Activated effector memory CD4-positive, alpha-beta T cell treated with Interleukin-2 at 50 U/mL for 16 hours (primary cell): Measurements from ENCODE around the gene STK32C.

Experiments used
- DNase-seq: peaks from one replicate; pipeline ENCODE4 v3.0.0-alpha.2; 2020

The STK32C gene

GRCh38 chr10:132178046-132178445 lies 129.7 kb downstream of the STK32C start:
- DNase-seq, result no peak

- DNase-seq, result no peak
Observed at GRCh38 chr10:132176623-132177500, 130.9 kb downstream of the STK32C start.

GRCh38 chr10:132175907-132176581 lies 131.7 kb downstream of the STK32C start:
- no peak for DNase-seq

- DNase-seq, result no peak
Observed at GRCh38 chr10:132175408-132175807, 132.3 kb downstream of the STK32C start.

GRCh38 chr10:132174237-132174636 lies 133.5 kb downstream of the STK32C start:
- DNase-seq, result no peak

- no peak for DNase-seq
Observed at GRCh38 chr10:132173185-132173584, 134.6 kb downstream of the STK32C start.

- no peak for DNase-seq
Observed at GRCh38 chr10:132172091-132173066, 135.4 kb downstream of the STK32C start.

- no peak for DNase-seq
Observed at GRCh38 chr10:132170561-132171361, 137.0 kb downstream of the STK32C start.

- DNase-seq, result no peak
Observed at GRCh38 chr10:132169766-132170560, 137.8 kb downstream of the STK32C start.

- DNase-seq, result no peak
Observed at GRCh38 chr10:132169031-132169765, 138.6 kb downstream of the STK32C start.

- no peak for DNase-seq
Observed at GRCh38 chr10:132168571-132169030, 139.1 kb downstream of the STK32C start.

GRCh38 chr10:132167976-132168375 lies 139.8 kb downstream of the STK32C start:
- DNase-seq, result no peak

- DNase-seq, result no peak
Observed at GRCh38 chr10:132167041-132167674, 140.6 kb downstream of the STK32C start.

GRCh38 chr10:132166216-132166950 lies 141.4 kb downstream of the STK32C start:
- DNase-seq, result no peak

GRCh38 chr10:132165416-132165980 lies 142.3 kb downstream of the STK32C start:
- no peak for DNase-seq

- DNase-seq, result no peak
Observed at GRCh38 chr10:132164761-132165278, 142.9 kb downstream of the STK32C start.

- DNase-seq, result no peak
Observed at GRCh38 chr10:132163826-132164515, 143.8 kb downstream of the STK32C start.

GRCh38 chr10:132163278-132163765 lies 144.4 kb downstream of the STK32C start:
- DNase-seq, result no peak
